GM12874 (cell line): Measurements from ENCODE around the gene STARD6.

Experiments
- CTCF ChIP-seq: IDR thresholded peaks from 2 replicates; pipeline ENCODE4 v1.5.1; 2011; ENCODE audit warnings: low read depth, mild to moderate bottlenecking, control low read depth, low read length, moderate library complexity; ENCODE audit not compliant: insufficient read depth

STARD6 gene

GRCh38 chr18:54388203-54389142 lies 30.8 kb upstream of the STARD6 start:
- TF ChIP-seq CTCF = no peak

- TF ChIP-seq CTCF = no peak
Measured at GRCh38 chr18:54387631-54388030, 30.0 kb upstream of the STARD6 start.

- no peak for TF ChIP-seq CTCF
Measured at GRCh38 chr18:54386043-54386442, 28.4 kb upstream of the STARD6 start.

- TF ChIP-seq CTCF = no peak
Measured at GRCh38 chr18:54382733-54383252, 25.1 kb upstream of the STARD6 start.

GRCh38 chr18:54382076-54382475 lies 24.4 kb upstream of the STARD6 start:
- no peak for TF ChIP-seq CTCF

- no peak for TF ChIP-seq CTCF
Measured at GRCh38 chr18:54381640-54382039, 24.0 kb upstream of the STARD6 start.

GRCh38 chr18:54378057-54378456 lies 20.4 kb upstream of the STARD6 start:
- TF ChIP-seq CTCF = no peak
